Mesendoderm (in vitro differentiated cells): ENCODE measurements around the gene GLOD5.

Experiments
- DNase-seq: peaks from one replicate; pipeline ENCODE4 v3.0.0; 2013
- H2AK5ac ChIP-seq: 2 replicates; pipeline ENCODE4 v1.6.1; 2013; ENCODE audit warnings: low read length, inconsistent platforms
- H2BK120ac ChIP-seq: 2 replicates; pipeline ENCODE4 v1.6.1; 2013; ENCODE audit warnings: low read depth, mild to moderate bottlenecking, low read length, moderate library complexity, mixed read lengths
- H2BK15ac ChIP-seq: replicated peaks from 2 replicates; pipeline ENCODE4 v1.6.1; 2013; ENCODE audit warnings: low read depth, mild to moderate bottlenecking, moderate library complexity
- H2BK5ac ChIP-seq: 2 replicates; pipeline ENCODE4 v1.6.1; 2013; ENCODE audit warnings: low read length, inconsistent platforms
- H3K18ac ChIP-seq: 2 replicates; pipeline ENCODE4 v1.6.1; 2013; ENCODE audit warnings: mild to moderate bottlenecking, low read length, mixed read lengths
- H3K23ac ChIP-seq: one replicate; pipeline ENCODE4 v1.6.1; 2013; ENCODE audit warnings: low read length
- H3K27ac ChIP-seq: 2 replicates; pipeline ENCODE4 v1.5.1; 2013; ENCODE audit warnings: low read depth, mild to moderate bottlenecking, inconsistent platforms, low read length, moderate library complexity
- H3K27me3 ChIP-seq: 2 replicates; pipeline ENCODE4 v1.6.1; 2013; ENCODE audit warnings: low read length, control low read depth, mild to moderate bottlenecking, inconsistent platforms; ENCODE audit not compliant: insufficient read depth, poor library complexity
- H3K36me3 ChIP-seq: 2 replicates; pipeline ENCODE4 v1.6.1; 2013; ENCODE audit warnings: low read length, inconsistent platforms; ENCODE audit not compliant: control insufficient read depth, insufficient read depth
- H3K4ac ChIP-seq: one replicate; pipeline ENCODE4 v1.6.1; 2013; ENCODE audit warnings: low read depth, mild to moderate bottlenecking, low read length, moderate library complexity
- H3K4me1 ChIP-seq: 2 replicates; pipeline ENCODE4 v1.6.1; 2013; ENCODE audit warnings: low read depth, low read length, inconsistent platforms; ENCODE audit not compliant: control insufficient read depth
- H3K4me2 ChIP-seq: 2 replicates; pipeline ENCODE4 v1.6.1; 2013; ENCODE audit warnings: low read length
- H3K4me3 ChIP-seq: 2 replicates; pipeline ENCODE4 v1.5.1; 2013; ENCODE audit warnings: mild to moderate bottlenecking, low read length
- H3K56ac ChIP-seq: one replicate; pipeline ENCODE4 v1.6.1; 2013; ENCODE audit warnings: low read length
- H3K79me1 ChIP-seq: 2 replicates; pipeline ENCODE4 v1.6.1; 2013; ENCODE audit warnings: low read length, inconsistent platforms
- H3K79me2 ChIP-seq: 2 replicates; pipeline ENCODE4 v1.6.1; 2013; ENCODE audit warnings: mild to moderate bottlenecking, low read length; ENCODE audit not compliant: control insufficient read depth, insufficient read depth
- H3K9ac ChIP-seq: 2 replicates; pipeline ENCODE4 v1.6.1; 2013; ENCODE audit warnings: low read length, inconsistent platforms
- H4K5ac ChIP-seq: one replicate; pipeline ENCODE4 v1.6.1; 2013; ENCODE audit warnings: low read length
- H4K8ac ChIP-seq: one replicate; pipeline ENCODE4 v1.6.1; 2013; ENCODE audit warnings: low read depth, mild to moderate bottlenecking, control low read depth, low read length, moderate library complexity
- WGBS: extraction: QIAGEN DNeasy Blood & Tissue Kit; methylation state at CpG from one replicate; pipeline ENCODE4 v1.1.7; 2013; ENCODE audit warnings: low lambda C conversion rate, missing lambda C conversion rate; ENCODE audit not compliant: insufficient coverage; ENCODE audit errors: extremely low coverage; 5-methylcytosine and 5-hydroxymethylcytosine counted together

GLOD5 gene

GRCh38 chrX:48813644-48814043 lies 52.1 kb downstream of the GLOD5 start:
- WGBS = no CpG with 5 or more reads among the region's 8 CpGs
- Histone ChIP-seq H3K36me3 (no peaks in the 10 kb centered on the region), H3K18ac (no peak overlapping the region), H3K79me1 (no peaks in the 10 kb centered on the region), H4K8ac (no peak overlapping the region), H4K5ac (no peak overlapping the region), H3K4ac (no peak overlapping the region), H3K23ac (no peak overlapping the region), H2AK5ac (no peak overlapping the region), H3K56ac (no peak overlapping the region), H2BK5ac (no peak overlapping the region), H3K9ac (no peak overlapping the region), H3K4me3 (no peak overlapping the region), H2BK15ac (no peak overlapping the region), H3K27ac (no peak overlapping the region), H3K4me2 (no peak overlapping the region), H2BK120ac (no peak overlapping the region), H3K79me2 (no peaks in the 10 kb centered on the region), H3K27me3 (no peaks in the 10 kb centered on the region), H3K4me1 (no peaks in the 10 kb centered on the region)
- no peak for DNase-seq

DNA sequence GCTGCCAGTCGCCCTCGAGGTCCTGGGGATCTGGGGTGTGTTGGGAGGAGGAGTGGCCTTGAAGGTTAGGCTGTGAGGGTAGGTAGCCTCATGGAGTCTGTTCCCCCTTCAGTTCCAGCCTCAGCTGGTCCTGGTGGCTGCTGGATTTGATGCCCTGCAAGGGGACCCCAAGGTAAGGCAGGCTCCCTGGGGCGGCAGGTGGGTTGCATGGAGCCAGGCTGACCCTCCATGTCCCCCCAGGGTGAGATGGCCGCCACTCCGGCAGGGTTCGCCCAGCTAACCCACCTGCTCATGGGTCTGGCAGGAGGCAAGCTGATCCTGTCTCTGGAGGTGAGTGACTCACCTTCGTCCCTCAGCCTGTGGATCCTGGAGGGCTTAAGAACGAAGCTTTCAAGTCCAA lies 53.2 kb downstream of the GLOD5 start:
- H4K8ac ChIP-seq = no peak overlapping the region
- H2BK15ac ChIP-seq = no peak overlapping the region
- no peak overlapping the region for H3K4me3 ChIP-seq
- no peaks in the 10 kb centered on the region for H3K36me3 ChIP-seq
- no peak overlapping the region for H3K4me2 ChIP-seq
- no peaks in the 10 kb centered on the region for H3K4me1 ChIP-seq
- H3K27me3 ChIP-seq = no peaks in the 10 kb centered on the region
- H3K18ac ChIP-seq = no peak overlapping the region
- no peaks in the 10 kb centered on the region for H3K79me2 ChIP-seq
- H3K4ac ChIP-seq = no peak overlapping the region
- H4K5ac ChIP-seq = no peak overlapping the region
- H2AK5ac ChIP-seq = no peak overlapping the region
- no peak overlapping the region for H2BK5ac ChIP-seq
- H2BK120ac ChIP-seq = no peak overlapping the region
- DNase-seq = no peak
- H3K27ac ChIP-seq = no peak overlapping the region
- WGBS = no CpG with 5 or more reads among the region's 8 CpGs
- no peak overlapping the region for H3K9ac ChIP-seq
- H3K23ac ChIP-seq = no peak overlapping the region
- no peak overlapping the region for H3K56ac ChIP-seq
- H3K79me1 ChIP-seq = no peaks in the 10 kb centered on the region

DNA sequence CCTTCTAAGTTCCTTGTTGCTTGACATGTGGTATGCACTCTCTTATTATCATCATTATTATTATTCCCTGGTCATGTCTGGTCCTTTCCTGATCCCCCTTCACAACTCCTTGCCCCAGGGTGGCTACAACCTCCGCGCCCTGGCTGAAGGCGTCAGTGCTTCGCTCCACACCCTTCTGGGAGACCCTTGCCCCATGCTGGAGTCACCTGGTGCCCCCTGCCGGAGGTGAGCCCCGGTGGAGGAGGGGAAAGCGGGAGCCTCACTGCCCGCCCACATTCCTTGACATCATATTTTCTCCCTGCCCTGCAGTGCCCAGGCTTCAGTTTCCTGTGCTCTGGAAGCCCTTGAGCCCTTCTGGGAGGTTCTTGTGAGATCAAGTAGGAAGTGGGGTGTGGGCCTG lies 53.7 kb downstream of the GLOD5 start:
- Histone ChIP-seq H3K4ac (no peak overlapping the region), H3K4me1 (no peaks in the 10 kb centered on the region), H3K79me1 (no peaks in the 10 kb centered on the region), H4K8ac (no peak overlapping the region), H2BK5ac (no peak overlapping the region), H4K5ac (no peak overlapping the region), H3K23ac (no peak overlapping the region), H3K27me3 (no peaks in the 10 kb centered on the region), H3K56ac (no peak overlapping the region), H3K9ac (no peak overlapping the region), H3K36me3 (no peaks in the 10 kb centered on the region), H2BK15ac (no peak overlapping the region), H2BK120ac (no peak overlapping the region), H3K27ac (no peak overlapping the region), H3K4me2 (no peak overlapping the region), H3K4me3 (no peak overlapping the region), H2AK5ac (no peak overlapping the region), H3K18ac (no peak overlapping the region), H3K79me2 (no peaks in the 10 kb centered on the region)
- no peak for DNase-seq
- no CpG with 5 or more reads among the region's 8 CpGs for WGBS

GRCh38 chrX:48816014-48816810 lies 54.7 kb downstream of the GLOD5 start:
- Histone ChIP-seq H4K8ac (no peak overlapping the region), H3K79me1 (no peaks in the 10 kb centered on the region), H2BK5ac (no peak overlapping the region), H3K23ac (no peak overlapping the region), H3K56ac (no peak overlapping the region), H2BK15ac (no peak overlapping the region), H3K27ac (no peak overlapping the region), H3K36me3 (no peaks in the 10 kb centered on the region), H3K4me1 (no peaks in the 10 kb centered on the region), H3K79me2 (no peaks in the 10 kb centered on the region), H2BK120ac (no peak overlapping the region), H3K4me2 (no peak overlapping the region), H3K18ac (no peak overlapping the region), H3K27me3 (no peaks in the 10 kb centered on the region), H3K4ac (no peak overlapping the region), H4K5ac (no peak overlapping the region), H3K9ac (no peak overlapping the region), H2AK5ac (no peak overlapping the region), H3K4me3 (no peak overlapping the region)
- no peak for DNase-seq
- no CpG with 5 or more reads among the region's 18 CpGs for WGBS

DNA sequence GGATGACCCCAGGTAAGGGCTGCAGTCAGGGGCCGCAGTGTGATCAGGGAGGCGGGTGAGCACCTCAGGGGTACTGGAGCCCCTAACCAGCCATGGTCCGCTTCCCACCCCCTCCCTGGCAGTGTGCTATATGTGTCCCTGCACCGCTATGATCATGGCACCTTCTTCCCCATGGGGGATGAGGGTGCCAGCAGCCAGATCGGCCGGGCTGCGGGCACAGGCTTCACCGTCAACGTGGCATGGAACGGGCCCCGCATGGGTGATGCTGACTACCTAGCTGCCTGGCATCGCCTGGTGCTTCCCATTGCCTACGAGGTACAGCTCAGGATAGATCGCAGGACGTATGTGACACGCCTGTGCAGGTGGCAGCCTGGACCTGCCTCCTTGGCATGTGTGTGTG lies 56.6 kb downstream of the GLOD5 start:
- H3K27me3 ChIP-seq = no peaks in the 10 kb centered on the region
- H3K4me1 ChIP-seq = no peaks in the 10 kb centered on the region
- no CpG with 5 or more reads among the region's 16 CpGs for WGBS

GRCh38 chrX:48818866-48819265 lies 57.3 kb downstream of the GLOD5 start:
- Histone ChIP-seq H3K27ac (no peak overlapping the region), H3K4me2 (no peak overlapping the region), H3K27me3 (no peaks in the 10 kb centered on the region), H4K5ac (no peak overlapping the region), H2AK5ac (no peak overlapping the region), H3K9ac (no peak overlapping the region), H2BK15ac (no peak overlapping the region), H3K36me3 (no peaks in the 10 kb centered on the region), H3K4ac (no peak overlapping the region), H2BK120ac (no peak overlapping the region), H3K79me2 (no peaks in the 10 kb centered on the region), H3K56ac (no peak overlapping the region), H3K18ac (no peak overlapping the region), H3K4me3 (no peak overlapping the region), H2BK5ac (no peak overlapping the region), H3K4me1 (no peaks in the 10 kb centered on the region), H4K8ac (no peak overlapping the region), H3K79me1 (no peaks in the 10 kb centered on the region), H3K23ac (no peak overlapping the region)
- WGBS = no CpG with 5 or more reads among the region's 4 CpGs
- no peak for DNase-seq

More for the DNA sequence above, 56.6 kb downstream of the GLOD5 start:
- Histone ChIP-seq H3K36me3 (no peaks in the 10 kb centered on the region), H3K23ac (no peak overlapping the region), H3K4me3 (no peak overlapping the region), H3K79me1 (no peaks in the 10 kb centered on the region), H3K79me2 (no peaks in the 10 kb centered on the region), H2BK120ac (no peak overlapping the region), H3K4ac (no peak overlapping the region), H3K9ac (no peak overlapping the region), H3K56ac (no peak overlapping the region), H4K8ac (no peak overlapping the region), H3K27ac (no peak overlapping the region), H4K5ac (no peak overlapping the region), H3K4me2 (no peak overlapping the region), H2BK15ac (no peak overlapping the region), H3K18ac (no peak overlapping the region), H2AK5ac (no peak overlapping the region), H2BK5ac (no peak overlapping the region)
- DNase-seq = no peak
